Hematopoietic multipotent progenitor cell treated with erythropoietin and hydrocortisone succinate and interleukin-3 and kit ligand, for 6 days (in vitro differentiated cells): Measurements from ENCODE around the gene UMPS.

Experiments
- DNase-seq: peaks from one replicate; pipeline ENCODE4 v3.0.0-alpha.2; 2015

UMPS gene

GRCh38 chr3:124764746-124765145, 34.5 kb downstream of the UMPS start:
- DNase-seq: no peak

DNA sequence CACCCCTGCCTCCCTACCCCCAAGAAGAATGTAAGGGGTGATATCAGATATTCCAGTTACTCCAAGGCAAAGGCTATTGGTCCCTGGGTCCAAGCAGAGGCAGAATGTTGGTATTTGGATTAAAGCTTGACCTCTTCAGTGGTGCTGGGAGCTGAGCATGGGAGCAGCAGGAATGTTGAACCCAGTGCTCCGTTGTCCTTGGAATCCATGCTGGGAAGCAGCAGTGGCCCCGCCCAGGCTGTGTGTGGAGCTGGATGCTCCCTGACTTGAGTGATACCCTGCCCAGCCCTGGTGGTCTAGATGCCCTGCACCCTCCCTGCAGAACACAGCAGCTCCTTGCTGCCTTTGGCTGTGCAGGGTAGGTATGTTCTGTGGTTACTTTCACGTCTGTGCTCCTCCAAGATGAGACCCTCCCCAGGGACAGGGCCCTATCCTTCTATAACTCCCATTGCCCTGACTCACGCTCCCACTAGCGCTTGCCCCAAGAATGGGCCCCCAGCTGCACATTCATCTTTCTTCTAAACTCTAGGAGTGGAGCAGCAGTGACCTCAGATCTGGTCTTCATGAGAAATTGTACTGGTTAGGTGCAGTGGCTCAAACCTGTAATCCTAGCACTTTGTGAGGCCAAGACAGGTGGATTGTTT, 35.1 kb downstream of the UMPS start:
- DNase-seq: no peak

GRCh38 chr3:124766113-124767095, 36.2 kb downstream of the UMPS start:
- no peak for DNase-seq

GRCh38 chr3:124767264-124767663, 37.0 kb downstream of the UMPS start:
- DNase-seq: no peak

DNA sequence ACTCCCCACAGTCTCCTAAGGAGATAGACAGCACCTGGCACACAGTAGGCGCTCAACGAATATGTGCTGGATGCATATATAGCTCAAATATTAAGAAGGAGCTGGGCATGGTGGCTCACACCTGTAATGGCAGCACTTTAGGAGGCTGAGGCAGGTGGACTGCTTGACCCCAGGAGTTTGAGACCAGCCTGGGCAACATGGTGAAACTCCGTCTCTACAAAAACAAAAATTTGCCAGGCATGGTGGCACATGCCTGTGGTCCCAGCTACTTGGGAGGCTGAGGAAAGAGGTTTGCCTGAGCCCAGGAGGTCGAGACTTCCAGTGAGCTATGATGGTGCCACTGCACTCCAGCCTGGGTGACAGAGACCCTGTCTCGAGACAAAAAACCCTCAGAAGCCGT, 37.4 kb downstream of the UMPS start:
- DNase-seq: no peak

DNA sequence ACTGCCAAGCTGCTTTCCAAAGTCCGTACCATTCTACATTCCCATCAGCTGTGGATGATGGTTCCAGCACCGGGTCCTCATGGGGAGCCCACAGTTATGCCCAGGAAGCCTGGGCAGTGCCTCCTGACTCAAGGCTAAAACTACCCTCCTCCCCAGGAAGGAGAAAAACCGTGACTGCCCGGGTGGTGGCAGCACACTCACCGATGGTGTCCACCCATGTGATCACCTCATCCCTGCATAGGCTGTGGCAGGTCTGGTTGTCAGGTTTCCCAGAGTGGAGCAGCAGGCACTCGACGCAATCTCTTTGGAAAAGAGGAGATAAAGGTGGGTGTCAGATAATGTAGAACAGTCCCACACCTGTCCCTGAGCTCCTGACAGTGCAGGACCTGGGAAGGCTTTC, 38.6 kb downstream of the UMPS start:
- peak; percentile 57 for DNase-seq

- no peak for DNase-seq
Observed at GRCh38 chr3:124769462-124769861, 39.2 kb downstream of the UMPS start.

DNA sequence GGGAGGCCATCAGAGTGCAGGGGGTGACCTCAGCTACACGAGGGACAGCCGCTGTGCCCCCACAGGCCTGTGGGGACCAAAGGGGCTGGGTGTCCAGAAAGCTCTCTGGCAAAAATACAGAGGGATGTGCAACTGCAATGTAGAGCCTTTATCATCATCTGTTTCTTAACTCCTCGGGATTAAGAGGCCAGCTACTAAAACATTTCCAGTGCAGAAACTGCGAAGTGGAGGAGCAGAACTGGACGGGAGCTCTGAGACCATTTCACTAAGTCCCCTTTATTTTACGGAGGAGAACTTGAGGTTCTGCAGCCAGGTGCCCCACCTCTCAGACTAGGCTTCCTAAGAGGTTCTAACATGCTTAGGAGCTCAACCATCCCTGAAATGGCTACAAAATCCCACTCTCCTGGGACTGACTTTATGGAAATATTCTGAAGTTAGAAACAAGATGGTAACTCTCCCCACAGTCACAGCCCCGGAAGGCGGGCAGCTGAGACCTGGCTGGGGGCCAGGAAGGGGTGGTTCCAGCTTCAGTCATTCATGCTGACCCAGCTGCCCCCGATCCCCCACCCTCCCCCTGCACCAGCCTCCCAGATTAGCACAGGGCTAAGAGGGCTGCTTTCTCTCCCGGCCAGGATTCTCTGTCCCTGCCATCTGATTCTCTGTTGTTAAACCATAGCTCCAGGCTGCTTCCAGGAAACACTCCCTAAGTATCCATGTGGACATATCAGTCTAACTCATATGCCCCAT, 40.3 kb downstream of the UMPS start:
- no peak for DNase-seq

DNA sequence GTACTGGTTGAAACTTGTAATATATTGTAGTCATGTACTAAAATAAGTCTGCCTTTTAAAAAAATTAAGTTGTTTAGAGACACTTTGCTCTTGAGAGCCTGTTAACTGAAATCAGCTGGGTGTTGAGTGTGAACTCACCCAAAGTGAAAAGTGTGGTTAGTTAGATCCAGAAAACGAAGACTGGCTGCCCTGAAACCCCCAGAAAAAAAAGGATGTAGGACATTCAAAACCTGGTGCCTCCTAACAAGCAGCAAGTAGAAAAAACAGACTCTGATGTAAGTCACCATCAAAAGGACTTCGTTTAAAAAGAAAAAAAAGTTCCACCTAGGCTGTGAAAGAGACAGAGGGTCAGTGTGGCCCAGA, 40.8 kb downstream of the UMPS start:
- no peak for DNase-seq

- peak; percentile 82 for DNase-seq
Observed at GRCh38 chr3:124772081-124772831, 42.0 kb downstream of the UMPS start.

DNA sequence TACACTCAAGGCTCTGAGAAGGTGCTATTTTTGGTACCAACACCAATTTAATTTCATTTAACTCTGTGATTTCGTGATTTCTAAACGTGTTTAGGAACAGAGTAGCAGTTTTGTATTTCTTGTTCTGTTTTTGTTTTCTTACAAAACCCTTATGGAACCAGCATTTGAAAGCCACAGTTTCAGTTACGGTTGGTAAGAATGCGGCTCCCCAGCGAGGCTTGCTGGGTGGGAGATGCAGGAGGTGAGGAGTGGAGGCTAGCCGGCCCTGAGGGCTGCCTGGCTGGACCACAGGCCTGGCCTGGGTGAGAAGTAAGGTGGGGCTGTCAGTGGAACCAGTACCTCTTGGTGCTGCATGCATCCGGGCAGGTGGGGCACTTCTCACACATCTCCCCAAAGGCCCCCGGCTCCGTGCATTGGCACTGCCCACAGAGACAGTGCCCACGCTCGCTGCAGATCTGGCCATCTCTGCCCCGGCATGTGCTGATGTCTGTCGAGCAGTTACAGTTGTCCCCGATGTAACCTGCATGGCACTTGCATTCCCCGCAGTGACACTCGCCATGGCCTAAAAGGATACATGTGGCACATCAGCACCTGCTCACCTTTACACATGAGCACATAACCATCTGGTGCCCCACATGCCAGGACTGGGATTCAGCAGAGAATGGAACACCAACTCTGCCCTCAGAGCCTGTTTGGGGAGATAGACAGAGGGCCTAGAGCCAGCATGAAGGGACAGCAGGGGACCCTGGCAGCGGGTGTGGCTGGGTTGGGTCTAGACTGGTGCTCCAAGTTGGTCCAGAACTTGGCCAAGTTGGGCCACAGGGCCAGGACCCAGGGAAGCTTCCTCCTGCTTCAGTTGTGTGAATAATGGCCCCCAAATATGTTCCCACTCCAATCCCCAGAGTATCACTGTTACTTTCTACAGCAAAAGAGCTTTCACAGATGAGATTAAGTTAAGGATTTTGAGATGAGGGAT, 43.4 kb downstream of the UMPS start:
- no peak for DNase-seq

DNA sequence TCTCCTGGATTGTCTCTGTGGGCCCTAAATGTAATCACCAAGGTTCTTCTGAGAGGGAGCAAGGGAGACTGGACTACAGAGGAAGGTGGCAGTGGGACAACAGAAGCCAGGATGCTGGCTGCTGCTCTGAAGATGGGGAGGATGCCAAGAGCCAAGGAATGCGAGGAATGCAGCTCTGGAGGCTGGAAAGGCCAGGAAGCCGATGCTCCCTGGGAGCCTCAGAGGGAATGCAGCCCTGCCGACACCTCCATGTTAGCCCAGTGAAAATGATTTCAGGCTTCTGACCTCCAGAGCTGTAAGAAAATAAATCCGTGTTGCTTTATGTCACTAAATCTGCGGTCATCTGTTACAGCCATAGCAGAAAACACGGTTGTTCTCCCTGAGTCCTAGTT, 44.1 kb downstream of the UMPS start:
- DNase-seq: no peak

DNA sequence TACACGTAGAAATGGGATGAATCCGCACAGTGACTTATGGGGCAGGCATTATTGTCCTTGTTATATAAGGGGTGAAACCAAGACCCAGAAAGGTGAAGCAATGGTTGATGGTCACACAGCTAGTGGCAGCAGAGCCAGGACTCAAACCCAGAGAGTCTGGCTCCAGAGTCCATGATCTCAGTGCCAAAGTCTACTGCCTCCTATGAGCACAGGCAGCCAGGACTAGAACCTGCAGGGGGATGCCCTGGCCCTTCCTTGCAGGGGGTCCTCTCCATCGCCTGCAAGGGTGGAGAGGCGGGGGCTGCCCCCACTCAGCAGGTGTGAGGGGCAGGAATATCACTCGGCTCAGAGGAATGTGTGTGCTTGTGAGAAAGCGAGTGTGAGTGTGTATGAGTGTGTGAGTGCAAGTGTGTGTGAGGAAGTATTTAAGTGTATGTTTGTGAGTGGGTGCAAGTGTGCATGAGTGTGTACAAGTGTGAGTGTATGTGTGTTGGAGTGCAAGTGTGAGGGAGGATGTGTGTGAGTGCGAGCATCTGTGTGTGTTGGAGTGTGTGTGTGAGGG, 44.7 kb downstream of the UMPS start:
- no peak for DNase-seq

DNA sequence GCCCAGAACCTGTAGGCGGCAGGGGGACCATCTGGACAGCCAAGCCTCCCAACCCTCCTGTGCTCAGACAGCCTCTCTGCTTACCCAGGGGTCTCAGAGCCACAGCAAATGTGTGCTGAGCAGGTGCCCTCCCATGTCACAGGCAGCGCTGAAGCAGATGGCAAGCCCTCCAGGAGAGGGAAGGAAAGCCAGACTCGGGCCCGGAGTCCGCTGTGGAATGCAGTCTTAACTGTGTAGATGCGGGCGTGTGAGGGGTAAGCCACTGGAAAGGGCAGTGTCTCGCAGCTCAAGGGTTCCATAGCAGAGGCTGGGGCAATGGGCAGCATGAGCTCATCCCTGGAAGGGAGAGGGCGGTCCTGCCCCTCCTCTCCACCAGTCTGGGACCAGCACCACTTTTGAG, 45.6 kb downstream of the UMPS start:
- DNase-seq: no peak

GRCh38 chr3:124776856-124777255, 46.6 kb downstream of the UMPS start:
- no peak for DNase-seq

DNA sequence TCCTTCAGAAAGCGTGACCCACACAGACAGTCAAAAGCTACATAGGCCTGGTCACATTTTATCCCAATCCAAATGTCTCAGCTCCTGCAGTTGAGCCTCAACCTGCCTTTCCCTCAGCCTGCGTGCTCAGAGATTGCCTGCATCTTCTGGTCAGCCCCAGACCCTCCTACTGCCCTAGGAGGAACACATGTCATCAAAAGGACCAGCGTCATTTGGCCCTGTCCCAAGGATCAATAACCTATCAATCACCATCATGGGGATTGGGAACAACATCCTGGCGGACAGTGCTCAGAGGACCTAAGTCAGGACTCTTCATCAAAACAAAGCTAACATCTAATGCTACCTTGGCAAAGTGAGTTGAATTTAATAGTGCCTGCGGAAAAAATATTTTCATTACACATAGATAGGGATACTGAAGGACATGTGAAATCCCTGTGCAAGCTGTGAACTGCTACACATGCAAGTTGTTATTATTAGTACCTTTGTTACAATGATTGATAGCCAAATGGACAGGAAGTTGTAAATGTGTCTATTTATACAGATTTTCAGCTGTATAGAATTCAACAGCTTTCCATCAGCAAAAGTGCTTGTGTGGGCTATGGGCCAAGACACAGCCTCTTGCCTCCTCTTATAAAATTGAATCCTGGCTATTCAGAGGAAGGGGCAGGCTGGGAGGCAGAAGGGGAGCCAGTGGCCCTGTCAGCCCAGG, 47.7 kb downstream of the UMPS start:
- DNase-seq: no peak

DNA sequence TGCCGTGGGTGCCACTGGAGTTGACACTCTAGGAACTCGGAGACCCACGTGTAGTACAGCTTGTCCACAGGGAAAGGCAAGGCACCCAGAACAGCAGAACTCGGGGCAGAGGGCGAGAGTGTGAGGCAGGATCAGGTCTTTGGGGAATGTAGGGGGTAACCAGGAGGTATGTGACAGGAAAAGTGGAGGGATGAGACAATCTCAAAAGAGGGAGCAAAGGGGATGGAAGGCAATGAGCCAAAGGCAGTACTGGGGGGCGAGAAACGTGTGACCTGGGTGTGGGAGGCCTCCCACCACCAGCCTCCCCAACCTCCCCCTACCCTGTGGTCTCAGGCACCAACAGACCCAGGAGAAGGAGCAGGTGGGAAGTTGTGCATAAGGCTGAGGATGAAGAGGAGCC, 48.9 kb downstream of the UMPS start:
- no peak for DNase-seq

GRCh38 chr3:124779751-124780191, 49.5 kb downstream of the UMPS start:
- no peak for DNase-seq

- DNase-seq: no peak
Observed at GRCh38 chr3:124780356-124780755, 50.1 kb downstream of the UMPS start.

- no peak for DNase-seq
Observed at GRCh38 chr3:124780761-124781475, 50.7 kb downstream of the UMPS start.
